ENCODE data around the gene GNRHR. TPM values are rescaled to one million over a fixed set of nuclear protein-coding genes. Genes with fewer than 3 reads are reported as not detected.
A peak's percentile ranks its signal among the peaks of the same experiment; 100 is the strongest.

GNRHR gene
- total and polyA plus RNA-seq, 2 of the 4 experiments (the other 2 are of a cell fraction) = not detected

DNA sequence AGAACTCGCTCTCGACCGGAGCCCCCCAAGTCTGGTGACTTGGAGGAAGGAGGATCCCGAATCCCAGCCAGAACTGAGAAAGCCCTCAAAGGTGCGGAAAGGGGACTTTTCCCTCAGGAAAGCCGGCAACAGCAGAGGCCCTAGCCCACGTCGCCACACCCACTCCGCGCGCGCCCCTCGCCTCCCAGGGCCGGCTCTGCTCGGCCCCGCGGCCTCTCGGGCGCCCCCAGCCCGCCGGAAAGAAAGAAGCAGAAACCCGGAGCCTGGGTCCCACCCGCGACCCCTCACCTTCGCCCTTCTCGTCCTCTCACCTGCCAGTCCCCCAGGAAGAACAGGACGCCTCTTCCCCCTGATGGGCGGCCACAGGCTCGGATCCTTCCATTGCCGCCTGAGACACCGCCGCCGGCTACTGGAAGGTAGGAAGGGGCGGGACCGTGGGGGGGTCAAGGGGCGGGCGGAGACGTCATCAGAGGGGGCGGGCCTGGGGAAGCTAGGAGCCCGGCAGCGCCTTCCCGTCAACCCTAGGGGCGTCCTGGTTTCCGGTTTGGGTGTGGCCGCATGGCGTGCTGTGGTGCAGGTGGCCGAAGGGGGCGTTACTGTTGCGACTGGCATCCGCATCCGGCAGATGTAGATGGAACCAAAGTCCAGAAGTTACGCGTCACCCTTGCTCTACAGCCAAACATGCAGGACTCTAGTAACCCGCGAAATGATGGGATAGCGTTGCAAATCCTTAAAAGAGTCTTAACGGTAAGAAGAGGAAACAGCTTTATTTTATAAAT lies 53.3 kb downstream of the GNRHR start, which contains the start of gene UBA6 (continued):
- TF ChIP-seq RAD21 (IDR thresholded peaks at IDR 0.05; ENCODE audit: low read length) = 0 out of 2 replicates have a peak, but pooled peaks have one; percentile 14
- no peak for TF ChIP-seq RFX5 (IDR thresholded peaks at IDR 0.05; ENCODE audit: low read depth, low read length)
- peak; percentile 94 for TF ChIP-seq MXI1 (IDR thresholded peaks at IDR 0.05; ENCODE audit: borderline replicate concordance, low read depth, low read length)

DNA sequence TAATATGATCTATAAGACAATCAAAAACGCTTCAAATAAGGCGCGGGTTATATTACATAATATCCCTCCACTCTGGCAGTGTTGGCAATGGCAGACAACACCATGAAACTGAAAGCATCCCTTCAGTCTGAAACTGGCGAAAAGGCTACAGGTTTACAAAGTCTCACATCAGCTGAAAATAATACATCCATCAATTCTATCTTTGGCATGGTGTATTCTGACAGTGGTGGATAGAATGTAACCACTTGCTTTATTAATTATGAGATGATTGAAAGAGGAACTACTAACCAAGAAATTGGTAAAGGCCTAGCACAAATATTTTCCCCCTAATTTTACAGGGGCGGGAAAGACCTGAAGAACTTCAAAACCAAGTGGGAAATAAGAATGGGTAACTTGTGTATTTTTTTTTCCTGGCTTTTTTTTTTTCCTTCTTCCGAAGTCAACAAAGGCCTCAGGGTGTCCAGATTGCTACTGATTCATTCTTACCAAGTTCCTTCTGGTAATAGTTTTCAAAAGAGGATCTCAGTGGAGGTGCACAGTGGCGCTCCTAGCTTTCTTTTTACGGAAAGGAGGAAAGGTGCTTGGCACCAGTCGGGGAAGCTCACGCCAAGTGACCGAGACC lies 54.0 kb downstream of the GNRHR start:
- POLR2A ChIA-PET (ENCODE audit: unreplicated experiment) = interaction anchor here (0.7 kb wide), 1 partner anchor 121 kb away, joined by 3 read pairs; no protein-coding TSS in a partner anchor

More for the DNA sequence above, 54.0 kb downstream of the GNRHR start:
- Histone ChIP-seq H4K5ac (ENCODE audit: low read depth, low read length) (peak overlapping the region; percentile 67; the same call in 1 of the 2 replicates), H3K36me3 (ENCODE audit: control insufficient read depth, insufficient read depth, low read length) (no peaks in the 10 kb centered on the region; the same call in 1 of the 2 replicates), H3K79me1 (ENCODE audit: low read depth in 1 of 2, low read length in 2 of 2) (peaks cover 5 to 35% of the 10 kb centered on the region in 2 experiments), H3K23ac (ENCODE audit: low read depth, low read length) (peak overlapping the region; percentile 67), H3K56ac (ENCODE audit: extremely low read depth, insufficient read depth, low read length) (peak overlapping the region; percentile 90; the same call in 1 of the 2 replicates), H2BK120ac (ENCODE audit: low read depth, low read length) (peak overlapping the region; percentile 38; the same call in 1 of the 2 replicates), H4K20me1 (ENCODE audit: insufficient read depth, low read length) (no peaks in the 10 kb centered on the region), H2BK5ac (ENCODE audit: low read depth, low read length, poor library complexity, severe bottlenecking) (peak overlapping the region; percentile 75), H3K9me1 (ENCODE audit: insufficient read depth, low read length) (peaks cover 2% of the 10 kb centered on the region; the same call in 1 of the 2 replicates), H3K9ac (ENCODE audit: low read depth, low read length) (peak overlapping the region; percentile 87), H3K18ac (ENCODE audit: low read depth, low read length) (no peak overlapping the region), H3K27me3 (ENCODE audit: control insufficient read depth, insufficient read depth, low read length) (no peaks in the 10 kb centered on the region), H4K8ac (ENCODE audit: low read depth in 2 of 2, low read length in 2 of 2) (peak overlapping the region; percentile 38 to 77; a peak in 3 of 4 replicates), H3K27ac (ENCODE audit: insufficient read depth, low read length) (peak overlapping the region; percentile 80), H3K4me1 (ENCODE audit: control insufficient read depth, insufficient read depth, low read length) (peaks cover 6% of the 10 kb centered on the region; the same call in 1 of the 2 replicates), H4K91ac (ENCODE audit: insufficient read depth, low read depth, low read length) (peak overlapping the region; percentile 30; the same call in 1 of the 2 replicates), H3K4ac (ENCODE audit: low read depth, low read length) (peak overlapping the region; percentile 63; the same call in 1 of the 2 replicates), H2AK5ac (ENCODE audit: low read depth, low read length) (no peak overlapping the region), H3K4me3 (ENCODE audit: insufficient read depth, low read depth, low read length) (peak overlapping the region; percentile 86), H2BK15ac (ENCODE audit: low read depth, low read length) (no peak overlapping the region), H2AK9ac (replicated peaks; ENCODE audit: low read depth, low read length, poor library complexity) (peak overlapping the region; percentile 83), H2AFZ (replicated peaks; ENCODE audit: low read length, poor library complexity) (peak overlapping the region; percentile 96), H2BK20ac (ENCODE audit: low read depth, low read length) (no peak overlapping the region), H3K9me3 (ENCODE audit: control insufficient read depth, insufficient read depth, low read length) (no peaks in the 10 kb centered on the region), H3K14ac (replicated peaks; ENCODE audit: low read depth, low read length) (peak overlapping the region; percentile 85), H3K4me2 (ENCODE audit: low read depth, low read length) (peak overlapping the region; percentile 99)
- peak; percentile 27 for DNase-seq
- in situ Hi-C loops (cut with MboI; ENCODE audit: low sequenced_read_pairs) (no loop called here), dilution Hi-C loops (cut with HindIII; ENCODE audit: low sequenced_read_pairs, unreplicated experiment) (no loop called here), intact Hi-C loops (cut with micrococcal nuclease) (no loop called here)
- TF ChIP-seq, protein P1, sequence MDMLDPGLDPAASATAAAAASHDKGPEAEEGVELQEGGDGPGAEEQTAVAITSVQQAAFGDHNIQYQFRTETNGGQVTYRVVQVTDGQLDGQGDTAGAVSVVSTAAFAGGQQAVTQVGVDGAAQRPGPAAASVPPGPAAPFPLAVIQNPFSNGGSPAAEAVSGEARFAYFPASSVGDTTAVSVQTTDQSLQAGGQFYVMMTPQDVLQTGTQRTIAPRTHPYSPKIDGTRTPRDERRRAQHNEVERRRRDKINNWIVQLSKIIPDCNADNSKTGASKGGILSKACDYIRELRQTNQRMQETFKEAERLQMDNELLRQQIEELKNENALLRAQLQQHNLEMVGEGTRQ (IDR thresholded peaks at IDR 0.05; ENCODE audit: low read depth, low read length) = no peak
- no peak for TF ChIP-seq POLR2A (IDR thresholded peaks at IDR 0.05; ENCODE audit: low read depth, low read length)
- TF ChIP-seq MAZ (IDR thresholded peaks at IDR 0.05; ENCODE audit: borderline replicate concordance, low read depth, low read length) = no peak
- no peak for TF ChIP-seq SMC3 (IDR thresholded peaks at IDR 0.05; ENCODE audit: low read depth, low read length)
- TF ChIP-seq, protein P2, sequence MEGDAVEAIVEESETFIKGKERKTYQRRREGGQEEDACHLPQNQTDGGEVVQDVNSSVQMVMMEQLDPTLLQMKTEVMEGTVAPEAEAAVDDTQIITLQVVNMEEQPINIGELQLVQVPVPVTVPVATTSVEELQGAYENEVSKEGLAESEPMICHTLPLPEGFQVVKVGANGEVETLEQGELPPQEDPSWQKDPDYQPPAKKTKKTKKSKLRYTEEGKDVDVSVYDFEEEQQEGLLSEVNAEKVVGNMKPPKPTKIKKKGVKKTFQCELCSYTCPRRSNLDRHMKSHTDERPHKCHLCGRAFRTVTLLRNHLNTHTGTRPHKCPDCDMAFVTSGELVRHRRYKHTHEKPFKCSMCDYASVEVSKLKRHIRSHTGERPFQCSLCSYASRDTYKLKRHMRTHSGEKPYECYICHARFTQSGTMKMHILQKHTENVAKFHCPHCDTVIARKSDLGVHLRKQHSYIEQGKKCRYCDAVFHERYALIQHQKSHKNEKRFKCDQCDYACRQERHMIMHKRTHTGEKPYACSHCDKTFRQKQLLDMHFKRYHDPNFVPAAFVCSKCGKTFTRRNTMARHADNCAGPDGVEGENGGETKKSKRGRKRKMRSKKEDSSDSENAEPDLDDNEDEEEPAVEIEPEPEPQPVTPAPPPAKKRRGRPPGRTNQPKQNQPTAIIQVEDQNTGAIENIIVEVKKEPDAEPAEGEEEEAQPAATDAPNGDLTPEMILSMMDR (conservative IDR thresholded peaks at IDR 0.05; ENCODE audit: low read depth, low read length) = no peak
- no peak for TF ChIP-seq FOS (IDR thresholded peaks at IDR 0.05; ENCODE audit: low read depth, low read length)
- CTCF ChIA-PET = interaction anchor here (0.5 to 1.1 kb wide), 2 partner anchors 14 to 67 kb away, joined by 3 read pairs; no protein-coding TSS in a partner anchor
- no TSS peak for BruUV-seq (replicated peaks)
- ATAC-seq (ENCODE audit: low read depth) = peak; percentile 19
- 0% methylated on average over 4 of the region's 11 CpGs; no CpG with 5 or more reads in 1 of the 2 experiments for WGBS, 2 experiments (ENCODE audit: extremely low coverage in 2 of 2, insufficient read length in 1 of 2)

Data from IMR-90 (cell line).